Measurements from ENCODE around the gene PTPRN2.
"Not testable (repeated sequence)": the region's sequence is repeated elsewhere in the genome, so short reads cannot be mapped to it uniquely, and the experiment has no call there.

The PTPRN2 gene

DNA sequence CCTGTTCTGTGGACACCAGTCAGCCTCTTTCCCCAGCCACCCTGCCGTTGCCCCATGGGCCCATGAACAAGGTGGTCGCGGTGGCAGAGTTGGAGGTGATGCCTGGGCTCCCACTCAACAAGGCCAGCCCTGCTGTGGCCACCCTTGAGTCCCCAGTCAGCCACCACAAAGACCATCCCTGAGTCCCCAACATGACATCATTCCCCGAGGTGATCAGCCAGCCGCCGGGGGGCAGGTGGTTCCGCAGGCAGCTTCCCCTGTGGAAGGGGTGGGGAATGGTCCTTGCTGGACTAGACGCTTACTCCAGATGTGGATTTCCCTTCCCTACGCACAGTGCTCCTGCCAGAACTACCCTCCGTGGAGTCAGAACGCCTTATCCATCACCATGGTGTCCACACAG is 271.7 kb downstream of the PTPRN2 start:
- no peak for DNase-seq

DNA sequence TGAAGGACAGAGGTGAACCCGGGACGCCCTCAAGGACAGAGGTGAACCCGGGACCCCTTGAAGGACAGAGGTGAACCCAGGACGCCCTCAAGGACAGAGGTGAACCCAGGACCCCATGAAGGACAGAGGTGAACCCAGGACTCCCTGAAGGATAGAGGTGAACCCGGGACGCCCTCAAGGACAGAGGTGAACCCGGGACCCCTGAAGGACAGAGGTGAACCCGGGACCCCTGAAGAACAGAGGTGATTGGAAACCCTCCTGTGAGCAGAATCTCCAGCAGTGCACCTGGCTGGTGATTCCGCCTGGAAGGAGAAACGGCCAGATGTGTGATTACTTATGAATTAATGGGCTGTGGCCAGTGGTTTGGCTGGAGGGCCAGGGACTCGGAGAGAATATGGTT is 272.3 kb downstream of the PTPRN2 start:
- no peak for DNase-seq

DNA sequence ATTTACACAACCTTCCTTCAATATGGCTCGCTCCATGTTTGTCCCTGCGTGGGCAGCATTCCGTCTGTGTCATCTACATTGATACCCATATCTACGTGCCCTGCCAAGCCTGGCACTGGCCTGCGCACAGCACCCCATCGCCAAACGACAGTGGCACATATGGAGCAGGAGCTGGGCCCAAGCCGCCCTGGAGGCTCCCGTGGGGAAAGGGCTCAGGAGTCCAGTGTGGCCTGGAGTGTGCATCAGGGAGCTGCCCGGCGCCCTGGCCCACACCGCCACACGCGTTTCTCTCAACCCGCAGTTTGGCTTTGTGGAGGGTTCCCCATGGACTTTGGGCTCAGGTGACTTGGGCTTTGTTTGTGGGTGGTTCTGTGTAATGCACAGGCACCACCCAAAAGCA is 273.2 kb downstream of the PTPRN2 start:
- no peak for DNase-seq

DNA sequence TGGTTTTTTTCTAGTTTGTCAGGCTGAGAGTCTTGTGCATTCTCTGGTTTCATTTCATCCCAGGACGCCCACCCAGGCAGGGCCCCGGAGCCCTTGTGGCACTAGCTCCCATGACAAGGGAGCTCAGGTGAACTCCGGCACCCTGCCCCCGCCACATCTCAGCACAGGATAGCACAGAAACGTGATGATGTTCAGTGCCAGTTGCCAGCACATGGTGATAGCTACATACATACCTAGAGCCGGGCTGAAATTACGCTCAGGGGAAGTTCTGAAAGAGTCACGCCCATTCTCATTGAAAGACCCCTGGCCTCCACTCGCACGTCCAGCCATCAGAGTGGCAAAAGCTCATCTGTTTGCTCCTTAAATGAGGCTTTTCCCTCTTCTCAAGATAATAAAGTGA is 273.7 kb downstream of the PTPRN2 start:
- no peak for DNase-seq

DNA sequence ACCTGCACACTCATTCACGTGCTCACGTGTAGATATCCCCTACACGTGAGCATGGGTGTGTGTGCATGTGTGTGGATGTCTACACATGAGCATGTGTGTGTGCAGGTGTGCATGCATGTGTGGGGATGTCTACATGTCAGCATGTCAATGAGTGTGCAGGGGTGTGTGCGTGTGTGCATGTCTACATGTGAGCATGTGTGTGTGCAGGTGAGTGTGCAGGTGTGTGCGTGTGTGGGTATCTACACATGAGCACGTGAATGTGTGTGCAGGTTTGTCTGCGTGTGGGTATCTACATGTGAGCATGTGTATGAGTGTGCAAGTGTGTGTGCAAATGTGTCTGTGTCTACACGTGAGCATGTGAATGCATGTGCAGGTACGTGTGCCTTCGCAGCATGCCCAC is 274.8 kb downstream of the PTPRN2 start:
- DNase-seq, result no peak

DNA sequence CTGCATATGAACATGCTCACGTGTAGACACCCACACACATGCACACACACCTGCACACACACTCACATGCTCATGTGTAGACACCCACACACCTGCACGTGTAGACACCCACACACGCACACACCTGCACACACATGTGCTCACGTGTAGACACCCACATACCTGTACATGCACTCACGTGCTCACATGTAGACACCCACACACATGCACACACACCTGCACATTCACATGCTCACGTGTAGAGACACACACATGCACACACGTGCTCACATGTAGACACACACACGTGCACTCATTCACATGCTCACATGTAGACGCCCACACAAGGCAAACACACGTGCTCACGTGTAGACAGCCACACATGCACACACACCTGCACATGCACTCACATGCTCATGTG is 275.8 kb downstream of the PTPRN2 start:
- no peak for DNase-seq

DNA sequence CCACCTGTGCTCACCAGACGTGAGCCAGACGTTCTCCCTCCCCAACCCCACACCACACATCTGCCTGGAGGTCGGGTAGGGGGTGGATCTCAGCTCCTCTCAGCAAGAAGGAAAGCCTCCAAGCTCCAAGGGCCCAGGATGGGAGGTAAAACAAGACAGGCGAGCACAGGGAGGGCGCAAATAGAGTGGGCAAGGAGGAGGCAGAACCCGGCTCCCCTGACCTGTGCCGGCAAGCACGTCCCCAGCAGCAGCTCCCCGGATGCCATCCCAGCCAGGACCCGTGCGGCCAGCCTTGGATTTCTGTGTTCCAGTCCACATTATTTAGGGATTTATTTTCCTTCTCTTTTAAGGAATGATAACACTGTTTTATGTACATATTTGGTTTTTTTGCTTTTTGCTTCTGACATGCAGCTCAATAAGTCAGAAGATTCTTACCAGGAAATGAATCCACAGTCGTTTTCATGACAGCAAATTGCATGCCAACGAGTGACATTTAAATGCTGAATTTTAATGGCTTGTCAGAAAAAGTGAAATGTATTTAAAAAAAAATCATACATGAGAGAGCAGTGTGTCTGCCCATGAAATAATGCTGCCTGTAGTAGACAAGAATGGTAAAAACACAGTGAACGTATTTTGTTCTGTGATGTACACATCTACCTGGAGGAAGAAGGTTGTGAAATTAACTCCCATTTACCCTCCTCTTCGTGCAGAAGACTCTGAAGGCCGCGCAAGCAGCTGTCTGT is 276.5 kb downstream of the PTPRN2 start:
- DNase-seq, result no peak

DNA sequence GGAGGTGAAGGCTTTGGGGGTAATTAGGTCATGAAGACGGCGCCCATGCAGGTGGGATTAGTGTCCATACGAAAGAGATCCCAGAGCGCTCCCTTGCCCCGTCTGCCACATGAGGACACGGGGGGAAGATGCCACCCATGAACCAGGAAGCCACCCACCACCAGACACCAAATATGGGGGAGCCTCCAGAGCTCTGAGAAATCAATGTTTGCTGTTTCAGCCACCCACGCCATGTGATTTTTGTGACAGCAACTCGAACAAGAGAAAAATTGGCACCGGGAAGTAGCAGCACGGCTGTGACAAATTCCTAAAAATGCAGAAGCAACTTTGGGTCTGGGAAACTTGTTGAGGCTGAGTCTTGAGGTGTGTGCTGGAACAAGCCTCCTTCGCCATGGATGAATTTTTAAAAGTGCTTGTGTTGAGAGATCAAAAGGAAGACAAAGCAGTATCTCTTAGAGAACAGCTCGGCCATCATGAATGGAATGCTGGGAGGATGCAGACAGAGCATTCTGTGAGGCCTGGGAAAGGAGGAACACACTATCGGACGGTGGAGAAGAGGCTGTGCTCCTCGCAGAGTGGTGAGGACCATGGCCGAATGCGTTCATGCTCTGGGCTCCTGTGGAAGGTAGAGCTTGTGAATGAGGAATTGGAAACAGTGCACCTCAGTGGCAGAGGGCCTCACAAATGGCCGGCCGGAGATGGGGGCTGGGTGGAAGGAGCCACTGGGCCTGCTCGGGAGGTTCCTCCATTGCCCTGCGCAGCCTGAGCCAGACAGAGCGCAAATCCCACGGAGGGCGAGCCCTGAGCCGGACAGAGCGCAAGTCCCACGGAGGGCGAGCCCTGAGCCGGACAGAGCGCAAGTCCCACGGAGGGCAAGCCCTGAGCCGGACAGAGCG is 277.5 kb downstream of the PTPRN2 start:
- DNase-seq, result no peak

DNA sequence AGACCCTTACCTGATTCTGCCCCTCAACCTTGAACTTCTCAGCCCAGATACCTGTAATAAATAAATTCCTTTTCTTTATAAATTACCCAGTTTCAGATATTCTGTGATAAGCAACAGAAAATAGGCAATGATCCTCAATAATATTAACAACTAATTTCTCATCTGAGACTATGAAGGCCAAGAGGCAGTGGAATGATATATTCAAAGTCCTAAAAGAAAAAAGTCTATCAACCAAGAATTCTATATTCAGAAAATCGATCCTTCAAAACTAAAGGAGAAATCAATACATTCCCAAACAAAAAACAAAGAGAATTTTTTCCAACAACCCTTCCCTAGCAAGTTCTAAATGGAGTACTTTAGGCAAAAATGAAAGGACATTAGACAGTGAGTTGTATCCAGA is 279.6 kb downstream of the PTPRN2 start:
- DNase-seq, result no peak

DNA sequence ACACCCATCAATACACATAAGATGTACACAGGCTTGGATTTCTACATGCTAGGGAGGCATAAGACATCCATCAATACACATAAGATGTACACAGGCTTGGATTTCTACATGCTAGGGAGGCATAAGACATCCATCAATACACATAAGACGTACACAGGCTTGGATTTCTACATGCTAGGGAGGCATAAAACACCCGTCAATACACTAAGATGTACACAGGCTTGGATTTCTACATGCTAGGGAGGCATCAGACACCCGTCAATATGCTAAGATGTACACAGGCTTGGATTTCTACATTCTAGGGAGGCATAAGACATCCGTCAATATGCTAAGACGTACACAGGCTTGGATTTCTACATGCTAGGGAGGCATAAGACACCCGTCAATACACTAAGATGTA is 283.6 kb downstream of the PTPRN2 start:
- DNase-seq, result not testable (repeated sequence)

DNA sequence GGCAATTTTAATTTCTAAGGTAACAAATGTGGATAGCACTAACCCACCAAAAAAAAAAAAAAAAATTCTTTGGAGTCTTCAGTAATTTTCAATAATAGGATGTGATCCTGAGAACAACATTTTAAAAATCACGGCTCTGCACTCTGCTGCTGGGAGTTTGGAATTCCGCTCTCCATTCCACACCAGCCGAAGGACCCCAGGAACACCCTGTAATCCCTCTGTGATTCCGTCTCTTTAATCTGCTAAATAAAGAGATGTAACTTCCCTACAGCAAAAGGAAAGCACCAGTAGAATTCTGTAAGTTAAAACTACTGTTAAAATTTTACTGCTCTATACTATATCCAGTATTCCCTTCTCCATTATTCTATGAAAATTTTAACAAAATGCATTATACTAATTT is 284.5 kb downstream of the PTPRN2 start:
- no peak for DNase-seq

DNA sequence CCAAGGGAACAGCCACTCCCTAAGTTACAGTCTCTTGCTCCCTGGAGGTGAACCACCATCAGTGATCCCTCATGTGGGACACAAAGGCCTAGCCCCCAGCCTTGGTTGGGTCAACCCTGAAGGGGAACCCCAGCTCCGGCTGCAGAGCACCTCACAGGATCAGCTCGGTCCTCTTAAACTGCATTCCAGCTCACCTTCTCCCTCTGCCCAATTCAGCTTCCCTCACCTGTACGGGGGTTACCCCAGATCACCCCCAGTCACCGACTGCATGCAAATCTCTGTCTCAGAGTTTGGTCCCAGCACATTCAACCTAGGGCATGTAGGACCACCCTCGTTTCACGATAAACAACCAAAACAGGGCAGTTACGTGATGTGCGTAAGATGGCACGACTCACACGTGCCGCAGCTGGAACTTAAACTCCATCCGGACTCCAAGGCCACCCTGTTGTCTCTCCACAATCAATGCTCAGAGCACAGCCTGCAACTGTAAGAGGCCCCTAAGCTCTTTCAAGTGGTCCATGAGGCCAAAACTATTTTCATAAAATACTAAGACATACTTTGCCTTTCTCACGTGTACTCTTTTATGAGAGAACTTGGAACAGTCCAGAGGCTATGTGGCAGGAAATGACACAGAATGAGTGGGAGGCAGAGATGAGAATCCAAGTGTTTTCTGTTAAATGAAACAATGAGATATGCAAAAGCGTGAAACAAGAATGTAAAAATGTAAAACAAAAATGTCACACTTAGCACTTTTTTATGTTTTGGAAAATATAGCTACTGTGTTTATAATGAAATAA is 285.2 kb downstream of the PTPRN2 start:
- DNase-seq, result no peak

DNA sequence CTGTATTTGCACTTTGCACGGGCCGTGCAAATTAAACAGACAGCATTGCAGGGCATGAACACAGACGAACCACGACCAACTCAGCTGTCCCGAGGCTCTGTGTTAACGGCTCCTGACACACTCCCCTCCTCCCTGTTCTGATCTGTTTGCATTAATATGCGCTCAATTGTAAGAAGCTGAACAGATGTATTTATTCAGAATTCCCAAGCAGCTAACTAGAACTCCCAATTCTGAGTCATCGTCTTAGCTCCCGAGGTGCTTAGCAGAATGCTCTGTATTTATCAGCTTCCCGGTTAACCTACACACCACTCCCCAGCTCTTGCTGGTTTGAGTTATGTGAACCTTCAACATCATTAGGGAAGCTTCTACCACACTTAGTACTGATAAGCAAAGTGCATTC is 286.4 kb downstream of the PTPRN2 start:
- no peak for DNase-seq

DNA sequence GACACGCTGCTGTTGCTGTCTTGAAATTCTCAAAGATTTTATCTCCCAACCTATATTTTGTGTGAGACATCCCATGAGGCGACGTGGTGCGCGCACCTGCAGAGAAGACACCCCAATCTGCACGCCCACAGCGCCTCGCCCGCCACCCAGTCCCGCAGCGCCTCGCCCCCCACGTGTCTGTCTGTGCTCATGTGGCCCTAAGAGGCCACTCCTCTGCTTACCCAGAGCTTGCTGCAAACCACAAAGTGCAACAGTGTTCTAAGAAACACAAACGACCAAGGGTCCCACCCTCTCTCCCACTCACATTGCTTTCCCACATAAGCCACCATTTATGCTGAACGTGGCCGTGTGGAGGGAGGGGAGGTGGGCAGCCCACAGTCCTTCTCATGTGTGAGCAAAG is 287.2 kb downstream of the PTPRN2 start:
- DNase-seq, result no peak

DNA sequence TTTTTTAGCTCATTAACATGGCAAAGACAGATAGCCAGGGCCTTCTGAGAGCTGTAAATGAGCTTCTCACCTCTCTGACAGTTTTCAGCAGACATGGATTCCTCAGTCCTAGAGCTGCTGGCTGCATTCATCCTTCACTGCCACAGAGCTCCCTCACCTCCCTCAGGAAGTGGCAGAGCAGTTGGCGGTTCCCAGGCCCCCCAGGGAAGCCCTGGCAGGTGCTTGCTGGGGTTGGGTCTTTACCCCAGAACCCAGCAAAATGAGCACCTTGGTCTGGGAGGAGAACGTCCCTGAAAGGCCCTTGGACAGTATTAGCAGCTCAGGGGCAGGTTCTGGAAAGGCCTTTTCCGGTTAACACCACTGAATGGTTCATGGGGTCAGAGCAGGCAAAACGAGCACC is 288.0 kb downstream of the PTPRN2 start:
- DNase-seq, result no peak

DNA sequence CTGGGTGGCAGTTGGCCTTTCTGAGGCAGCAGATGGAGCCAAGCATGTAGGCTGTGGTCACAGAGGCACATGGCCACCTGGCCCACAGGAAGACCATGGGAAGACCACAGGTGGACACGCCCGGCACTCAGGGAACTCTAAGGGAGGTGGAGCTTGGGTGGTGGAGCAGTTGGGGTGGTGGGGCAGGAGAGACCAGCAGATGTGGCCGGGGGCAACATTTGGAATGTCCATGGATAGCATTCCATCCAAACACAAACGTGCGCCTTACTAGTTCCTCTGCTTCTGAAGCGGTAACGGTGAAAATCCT is 290.9 kb downstream of the PTPRN2 start:
- DNase-seq, result no peak

DNA sequence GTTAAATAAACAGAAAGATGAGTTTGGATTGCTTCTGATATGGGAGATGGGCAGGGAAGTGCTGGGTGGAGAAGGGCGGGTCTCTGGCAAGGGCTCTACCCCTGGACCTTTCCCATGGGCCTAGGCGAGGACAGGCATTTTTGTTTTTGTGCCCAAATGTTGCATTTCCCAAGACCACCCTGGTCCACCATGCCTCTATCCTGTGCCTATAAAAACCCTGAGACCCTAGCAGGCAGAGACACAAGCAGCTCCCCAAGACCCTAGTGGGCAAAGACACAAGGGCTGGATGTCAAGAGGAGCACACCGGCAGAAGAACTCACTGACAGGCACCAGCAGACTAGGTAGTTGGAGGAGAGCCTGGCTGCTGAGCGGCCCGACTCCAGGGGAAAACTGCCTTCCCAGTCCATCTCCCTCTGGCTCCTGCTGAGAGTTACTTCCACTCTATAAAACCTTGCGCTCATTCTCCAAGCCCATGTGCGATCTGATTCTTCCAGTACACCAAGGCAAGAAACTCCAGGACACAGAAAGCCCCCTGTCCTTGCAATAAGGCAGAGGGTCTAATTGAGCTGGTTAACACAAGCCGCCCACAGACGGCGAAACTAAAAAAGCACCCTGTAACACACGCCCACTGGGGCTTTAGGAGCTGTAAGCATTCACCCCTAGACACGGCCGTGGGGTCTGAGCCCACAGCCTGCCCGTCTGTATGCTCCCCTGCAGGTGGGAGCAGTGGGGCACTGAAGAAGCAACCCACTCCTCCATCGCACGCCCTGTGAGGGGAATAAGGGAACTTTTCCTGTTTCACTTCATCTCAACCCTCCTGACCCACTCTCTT is 291.4 kb downstream of the PTPRN2 start:
- no peak for DNase-seq

DNA sequence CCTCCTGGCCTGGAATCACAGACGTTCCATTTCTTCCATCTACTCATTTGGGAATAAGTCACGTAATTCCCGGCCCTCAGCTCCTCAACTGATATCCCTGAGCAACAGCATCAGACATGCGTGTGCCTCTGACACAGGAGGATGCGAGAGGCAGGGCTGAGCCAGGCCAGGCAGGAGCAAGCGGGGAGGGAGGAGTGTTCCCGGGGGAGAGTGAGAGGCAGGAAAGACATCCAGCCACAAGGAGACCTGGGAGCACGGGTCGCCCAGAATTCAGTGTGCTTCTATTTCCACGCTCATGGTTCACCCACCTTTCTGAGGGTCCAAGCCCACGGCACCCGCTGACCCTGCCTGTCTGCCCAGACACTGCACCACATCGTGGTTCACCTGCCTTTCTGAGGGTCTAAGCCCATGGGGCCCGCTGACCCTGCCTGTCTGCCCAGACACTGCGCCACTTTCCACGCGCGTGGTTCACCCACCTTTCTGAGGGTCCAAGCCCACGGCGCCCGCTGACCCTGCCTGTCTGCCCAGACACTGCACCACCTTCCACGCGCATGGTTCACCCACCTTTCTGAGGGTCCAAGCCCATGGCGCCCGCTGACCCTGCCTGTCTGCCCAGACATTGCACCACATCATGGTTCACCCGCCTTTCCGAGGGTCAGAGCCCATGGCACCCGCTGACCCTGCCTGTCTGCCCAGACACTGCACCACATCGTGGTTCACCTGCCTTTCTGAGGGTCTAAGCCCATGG is 293.0 kb downstream of the PTPRN2 start:
- not testable (repeated sequence) for DNase-seq

DNA sequence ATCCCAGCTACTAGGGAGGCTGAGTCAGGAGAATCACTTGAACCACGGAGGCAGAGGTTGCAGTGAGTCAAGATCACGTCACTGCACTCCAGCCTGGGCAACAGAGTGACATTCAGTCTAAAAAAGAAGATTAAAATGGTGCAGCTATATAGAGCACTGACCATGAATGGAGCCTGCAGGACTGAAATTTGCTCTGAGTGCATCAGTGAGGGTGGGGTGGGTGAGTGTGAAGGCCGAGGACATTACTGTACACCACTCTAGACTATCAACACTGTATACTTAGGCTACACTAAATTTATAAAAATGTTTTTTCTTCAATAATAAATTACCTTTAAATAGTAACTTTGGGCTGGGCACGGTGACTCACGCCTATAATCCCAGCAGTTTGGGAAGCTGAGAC is 294.7 kb downstream of the PTPRN2 start:
- DNase-seq, result no peak

DNA sequence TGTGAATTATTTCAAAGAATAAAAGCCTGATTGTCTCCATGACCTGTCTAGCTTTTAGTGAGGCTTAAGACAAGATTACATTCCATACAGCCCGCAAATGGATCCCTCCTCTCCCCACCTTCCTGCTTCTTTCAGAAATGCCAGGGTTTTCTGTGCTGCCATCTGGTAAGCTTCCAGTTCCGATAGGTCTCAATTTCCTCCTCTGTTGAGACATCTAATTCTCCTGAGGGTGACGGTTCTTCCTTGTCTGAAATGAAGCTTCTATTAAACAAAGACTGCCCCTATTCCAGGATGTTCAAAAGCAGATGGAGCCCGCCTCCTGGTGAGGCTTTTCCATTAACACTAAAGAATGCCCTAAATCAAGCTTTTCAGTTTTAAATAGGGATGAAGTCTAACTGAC is 295.6 kb downstream of the PTPRN2 start:
- DNase-seq, result peak in 1 of 2 experiments; percentile 16

DNA sequence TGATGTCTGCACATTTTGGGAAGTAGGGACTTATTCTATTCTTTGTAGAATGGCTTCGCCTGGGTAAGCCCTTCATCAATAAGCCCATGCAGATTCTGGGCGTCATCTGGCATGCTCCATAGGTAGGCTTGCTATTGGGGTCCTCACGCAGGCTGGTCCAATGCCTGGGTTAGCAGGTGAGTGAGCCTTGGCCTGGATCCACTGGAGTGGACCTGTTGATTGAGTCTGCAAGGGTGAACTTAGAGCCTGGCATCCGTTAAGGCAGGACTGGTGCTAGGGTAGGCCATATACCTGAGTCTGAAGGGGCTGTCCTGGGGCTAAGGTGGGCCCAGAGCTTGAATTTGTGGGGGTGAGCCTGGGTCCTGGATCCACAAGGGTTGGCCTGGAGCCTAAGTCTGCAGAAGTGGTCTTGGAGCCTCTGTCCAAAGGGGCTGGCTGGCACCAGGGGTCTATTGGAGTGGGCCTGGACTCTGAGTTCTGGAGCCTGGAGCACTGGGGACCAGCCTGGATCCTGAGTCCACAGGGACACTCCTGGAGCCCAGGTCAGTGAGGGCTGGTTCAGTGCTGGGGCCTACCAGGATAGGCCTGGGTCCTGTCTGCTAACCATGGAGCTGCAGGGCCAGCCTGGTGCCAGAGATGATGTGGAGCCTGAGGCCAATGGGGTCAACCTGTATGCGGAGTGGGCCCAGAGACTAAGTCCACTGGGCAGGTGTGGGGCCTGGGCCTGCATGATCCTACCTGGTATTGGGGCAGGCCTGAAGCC is 297.7 kb downstream of the PTPRN2 start:
- no peak for DNase-seq

Measured in NCI-H524 (cell line).